GM19351 (cell line): ENCODE data around the gene FGG.
"Not testable (repeated sequence)": the region's sequence is repeated elsewhere in the genome, so short reads cannot be mapped to it uniquely, and the experiment has no call there.

ENCODE experiments used
- ATAC-seq: cut with Tn5 transposase; IDR thresholded peaks from one replicate; pipeline ENCODE4 v1.9.1; 2021; ENCODE audit warnings: mild to moderate bottlenecking, moderate library complexity; ENCODE audit not compliant: unreplicated experiment

Gene FGG

DNA sequence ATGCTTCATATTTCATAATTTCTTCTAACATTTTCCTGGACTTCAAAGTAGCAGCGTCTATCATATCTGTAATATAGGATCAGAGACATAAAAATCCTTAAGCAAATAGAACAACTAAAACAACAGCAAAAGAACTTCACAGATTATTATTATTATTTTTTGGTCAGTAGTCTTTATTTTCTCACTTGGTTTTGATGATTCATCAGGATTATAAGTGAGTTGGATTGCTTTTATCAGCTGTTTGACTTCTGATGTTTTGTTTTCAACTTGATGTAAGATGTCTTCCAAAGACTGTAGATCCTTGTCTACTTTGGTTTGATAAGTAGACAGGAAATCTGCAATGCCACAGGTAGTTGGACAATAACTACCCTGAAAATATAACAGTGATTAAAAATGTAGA is 623 bp downstream of the FGG start:
- no peak for ATAC-seq

DNA sequence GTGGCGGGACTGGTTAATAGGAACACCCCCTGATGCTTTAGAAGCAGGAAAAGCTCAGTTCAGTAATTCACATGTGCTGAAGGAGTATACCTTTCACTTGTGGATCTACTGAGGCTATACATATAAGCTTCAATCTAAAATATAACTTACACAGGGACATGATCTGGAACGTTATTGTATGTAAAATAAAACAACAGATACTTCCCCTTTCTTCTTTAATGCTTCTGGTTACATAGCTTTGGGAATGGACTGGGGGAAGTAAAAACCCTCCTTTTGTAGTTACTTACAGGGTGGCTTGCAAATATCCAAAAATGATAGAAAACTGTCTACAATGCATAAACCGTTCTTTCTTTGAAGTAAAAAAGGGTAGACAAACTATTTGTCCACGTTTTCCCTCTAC is 1.9 kb downstream of the FGG start:
- ATAC-seq, result no peak

DNA sequence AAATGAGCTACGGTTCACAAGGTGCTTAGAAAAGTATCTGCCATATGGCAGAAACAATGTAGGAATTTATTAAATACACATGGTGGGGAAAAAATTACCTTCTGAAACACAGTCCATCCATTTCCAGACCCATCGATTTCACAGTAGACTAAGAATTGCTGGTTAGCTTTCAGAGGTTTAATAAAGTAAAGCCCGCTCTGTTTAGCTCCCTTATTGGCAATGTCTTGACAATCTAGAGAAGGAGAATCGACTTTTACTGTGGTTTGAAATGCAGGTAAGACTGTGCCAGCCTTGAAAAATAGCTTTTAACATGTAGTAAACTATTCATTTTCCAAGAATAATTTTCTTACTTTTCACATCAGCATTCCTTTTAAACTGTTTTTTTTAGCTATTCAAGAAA is 2.9 kb downstream of the FGG start:
- ATAC-seq, result no peak

DNA sequence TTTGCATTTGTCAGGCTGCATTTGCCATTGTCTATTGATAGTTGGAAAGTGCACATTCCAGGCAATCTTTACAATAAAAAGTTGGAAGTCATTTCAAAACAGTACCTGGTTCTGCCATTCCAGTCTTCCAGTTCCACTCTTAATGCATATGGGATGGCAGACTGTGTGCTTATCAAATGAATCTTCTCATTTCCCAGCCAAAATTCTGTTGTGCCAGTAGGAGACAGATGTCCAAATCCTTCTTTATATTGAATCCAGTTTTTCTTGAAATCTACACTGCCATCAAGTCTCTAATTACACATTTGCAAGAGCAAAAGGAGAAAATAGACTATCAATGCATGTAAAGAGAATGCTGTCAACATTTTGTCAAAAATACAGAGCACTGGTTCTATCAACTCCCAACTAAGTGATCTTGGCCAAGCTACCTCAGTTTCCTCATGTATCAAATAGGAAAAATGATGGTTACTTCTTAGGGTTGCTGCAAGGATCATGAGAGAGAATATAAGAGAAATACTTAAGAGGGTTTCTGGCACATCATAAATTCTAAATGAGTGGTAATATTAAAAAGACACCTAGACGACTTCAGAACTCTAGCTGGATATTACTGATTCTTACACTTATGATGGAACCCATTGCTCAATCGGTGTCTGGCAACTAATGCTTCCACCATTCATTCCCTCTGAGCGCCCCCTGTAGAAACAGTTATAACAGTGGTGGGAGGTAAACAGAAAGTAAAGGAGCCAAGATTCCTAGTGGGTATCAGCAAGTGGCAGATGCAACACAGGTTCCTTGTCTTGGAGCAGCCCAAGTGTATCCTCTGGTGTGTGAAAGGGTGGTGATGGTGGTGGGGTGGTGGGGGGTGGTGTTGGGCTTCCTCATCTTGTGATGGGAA is 3.8 kb downstream of the FGG start:
- ATAC-seq, result no peak

DNA sequence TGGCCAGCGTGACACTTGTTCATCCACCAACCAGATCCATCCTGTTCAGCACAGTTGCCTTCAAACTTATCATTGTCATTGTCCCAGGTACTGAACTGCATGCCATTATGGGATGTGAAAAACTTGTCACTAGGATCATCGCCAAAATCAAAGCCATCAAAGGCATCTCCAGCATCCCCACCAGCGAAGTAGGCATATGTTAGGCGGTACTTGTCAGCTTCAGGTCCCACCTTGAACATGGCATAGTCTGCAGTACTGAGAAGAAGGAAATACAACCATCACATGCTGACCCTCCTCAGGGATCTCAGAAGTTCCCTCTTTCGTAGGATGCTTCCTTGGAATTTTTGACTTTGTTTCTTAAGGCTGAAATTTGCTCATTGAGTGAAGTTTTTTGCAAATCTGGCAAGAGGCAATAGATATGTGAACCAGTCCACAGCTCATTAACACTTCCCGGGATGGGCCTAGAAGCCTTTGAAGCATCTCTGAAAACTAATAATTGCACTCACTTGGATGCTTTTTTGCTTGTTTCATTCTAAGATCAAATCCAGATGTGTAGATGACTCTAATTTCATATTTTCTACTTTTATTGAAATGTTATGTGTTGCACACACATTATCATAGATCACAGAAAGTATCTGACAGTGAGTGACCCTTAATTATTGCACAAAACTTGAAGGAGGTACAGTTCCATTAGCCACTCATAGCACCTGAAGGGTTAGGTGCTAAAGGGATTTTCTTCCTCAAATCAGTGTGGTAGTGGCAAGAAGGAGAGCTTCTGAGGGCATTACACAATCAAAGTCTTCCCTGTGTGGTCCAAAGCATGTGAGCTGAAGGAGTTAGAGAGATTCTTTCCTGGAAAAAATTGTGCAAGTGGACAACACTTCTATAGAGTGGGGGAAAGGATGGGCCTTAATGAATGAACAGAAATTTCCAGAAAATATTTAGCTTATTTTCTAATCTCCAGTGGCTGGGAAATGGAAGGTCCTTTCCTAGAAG is 5.4 kb downstream of the FGG start:
- ATAC-seq, result no peak

DNA sequence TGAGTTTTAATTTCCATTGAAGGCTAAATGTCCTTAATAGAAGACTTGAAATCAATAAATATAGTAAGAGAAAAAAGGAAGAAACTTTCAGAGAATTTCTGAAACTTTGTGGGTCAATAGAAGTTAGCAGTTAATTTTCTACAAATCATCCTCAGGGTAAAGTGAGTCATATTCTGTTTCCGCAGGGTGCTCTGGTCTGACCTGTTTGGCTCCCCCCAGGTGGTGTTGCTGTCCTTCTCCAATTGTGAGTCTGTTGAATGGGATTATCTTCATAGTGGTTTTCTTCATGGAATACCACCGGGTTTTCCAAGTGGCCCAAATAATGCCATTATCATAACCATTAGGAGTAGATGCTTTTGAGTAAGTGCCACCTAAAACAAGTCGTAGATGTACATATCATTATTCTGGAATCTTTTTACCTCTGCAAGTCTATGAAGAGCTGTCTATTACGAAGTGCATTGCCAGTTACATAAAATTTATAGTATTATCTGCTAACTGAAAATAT is 7.7 kb downstream of the FGG start:
- ATAC-seq, result no peak

DNA sequence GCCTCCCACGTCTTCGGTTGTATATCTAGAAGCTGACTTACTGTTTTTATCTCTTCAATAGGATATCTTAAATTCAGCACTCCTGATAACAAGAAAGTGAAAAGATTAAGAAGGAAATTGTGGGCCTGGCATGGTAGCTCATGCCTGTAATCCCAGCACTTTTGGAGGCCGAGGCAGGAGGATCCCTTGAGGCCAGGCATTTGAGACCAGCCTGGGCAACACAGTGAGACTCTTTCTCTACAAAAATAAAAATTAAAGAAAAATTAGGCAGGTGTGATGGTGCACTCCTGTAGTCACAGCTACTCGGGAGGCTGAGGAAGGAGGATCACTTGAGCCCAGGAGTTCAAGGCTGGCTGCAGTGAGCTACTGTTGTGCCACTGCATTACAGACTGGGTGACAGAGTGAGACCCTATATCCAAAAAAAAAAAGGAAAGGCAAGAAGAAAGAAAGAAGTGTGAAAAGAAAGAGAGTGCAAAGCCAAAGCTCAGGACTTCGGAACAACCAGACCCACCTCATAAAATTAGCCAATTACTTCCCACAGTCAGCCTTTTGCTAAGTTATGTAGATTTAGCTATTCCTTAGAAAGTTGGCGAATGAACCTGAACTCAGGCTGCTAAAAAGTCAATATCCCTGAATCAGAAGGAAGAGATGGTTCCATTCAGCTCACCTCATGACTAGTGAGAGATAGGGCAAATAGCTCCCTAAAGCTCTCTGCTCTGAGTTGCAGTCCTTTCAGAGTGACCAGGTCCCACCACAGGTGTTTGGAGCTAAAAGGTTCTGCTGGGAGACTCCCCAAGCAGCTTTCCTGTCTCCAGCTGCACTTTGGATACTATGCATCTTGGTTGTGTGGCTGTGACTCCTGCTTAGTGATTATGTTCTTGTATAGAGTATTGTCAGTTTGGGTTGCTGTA is 9.2 kb downstream of the FGG start:
- ATAC-seq, result no peak

DNA sequence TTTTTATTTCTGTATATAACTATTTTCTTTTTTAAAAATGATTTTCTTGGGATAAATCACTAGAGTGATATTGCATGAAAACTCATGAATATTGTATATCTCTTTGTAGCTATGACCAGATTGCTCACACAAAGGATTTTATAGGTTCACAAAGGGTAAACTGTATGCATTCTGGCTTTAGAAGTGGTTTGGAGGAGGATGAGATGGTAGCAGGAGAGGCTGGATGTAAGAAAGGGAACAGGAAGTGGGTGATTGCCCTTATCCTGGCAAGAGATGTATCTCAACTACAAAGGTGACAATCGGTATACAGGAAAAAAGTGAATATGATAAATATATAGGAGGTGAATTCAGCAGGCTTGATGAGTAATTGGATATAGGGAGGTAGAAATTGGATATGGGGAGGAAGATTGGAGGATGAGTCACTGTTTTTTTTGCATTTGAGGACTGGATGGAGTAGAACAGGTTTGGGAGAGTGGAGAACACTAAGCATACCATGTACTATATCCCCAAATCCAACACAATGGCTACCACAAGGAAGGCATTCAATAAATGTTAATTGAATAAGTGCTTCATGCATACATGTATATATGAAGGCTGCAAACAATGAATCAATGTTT is 9.9 kb downstream of the FGG start:
- no peak for ATAC-seq

DNA sequence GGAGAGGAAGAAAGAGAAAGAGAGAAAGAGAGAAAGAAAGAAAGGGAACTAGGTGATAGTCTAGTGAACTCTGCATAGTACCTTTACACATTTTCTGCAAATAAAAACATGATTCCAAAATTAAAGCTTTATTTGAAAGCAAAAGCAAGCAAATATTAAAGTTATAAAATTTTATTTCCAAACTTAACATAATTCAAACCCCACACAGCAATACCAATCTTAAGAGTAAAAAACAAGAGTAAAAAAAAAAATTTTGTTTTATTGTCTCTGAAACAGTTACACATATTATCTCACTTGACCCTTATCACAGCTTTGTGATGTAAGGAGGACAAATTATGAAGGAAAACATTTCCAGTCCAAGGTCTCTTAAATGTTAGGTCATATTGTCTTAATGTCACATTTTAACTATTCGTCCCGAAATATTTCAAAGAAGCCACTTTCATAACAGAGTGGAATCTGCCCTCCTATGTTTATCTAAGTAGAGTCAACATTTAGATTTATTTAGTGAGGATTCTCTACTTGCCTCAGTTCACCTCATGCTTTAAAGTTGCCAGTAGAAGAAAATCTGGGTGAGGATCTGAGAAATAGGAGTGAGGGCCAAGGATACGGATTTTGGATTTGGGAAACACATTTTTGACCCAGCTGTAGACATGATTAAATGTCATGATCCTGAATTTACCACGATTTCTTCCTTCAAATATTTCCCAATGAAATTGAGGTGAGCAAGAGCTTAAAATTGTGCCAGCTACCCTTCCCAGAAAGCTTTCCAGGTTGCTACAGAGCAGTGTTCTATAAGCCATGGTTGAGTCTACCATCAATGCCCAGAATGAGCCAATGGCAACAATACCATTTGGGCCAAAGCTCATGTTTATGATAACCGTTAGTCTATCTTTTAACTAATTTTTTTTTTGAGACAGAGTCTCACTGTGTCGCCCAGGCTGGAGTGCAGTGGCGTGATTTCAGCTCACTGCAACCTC is 14.4 kb downstream of the FGG start:
- ATAC-seq, result no peak

DNA sequence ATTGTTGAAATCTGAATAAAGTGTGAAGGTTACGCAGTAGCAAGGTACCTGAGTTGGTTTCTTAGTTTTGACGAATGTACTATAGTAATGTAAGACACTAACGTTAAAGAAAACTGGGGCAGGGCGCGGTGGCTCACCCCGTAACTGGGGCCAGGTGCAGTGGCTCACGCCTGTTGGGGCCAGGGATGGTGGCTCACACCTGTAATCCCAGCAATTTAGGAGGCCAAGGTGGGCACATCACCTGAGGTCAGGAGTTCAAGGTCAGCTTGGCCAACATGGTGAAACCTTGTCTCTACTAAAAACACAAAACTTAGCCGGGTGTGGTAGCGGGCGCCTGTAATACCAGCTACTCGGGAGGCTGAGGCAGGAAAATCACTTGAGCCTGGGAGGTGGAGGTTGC is 15.2 kb downstream of the FGG start:
- not testable (repeated sequence) for ATAC-seq

DNA sequence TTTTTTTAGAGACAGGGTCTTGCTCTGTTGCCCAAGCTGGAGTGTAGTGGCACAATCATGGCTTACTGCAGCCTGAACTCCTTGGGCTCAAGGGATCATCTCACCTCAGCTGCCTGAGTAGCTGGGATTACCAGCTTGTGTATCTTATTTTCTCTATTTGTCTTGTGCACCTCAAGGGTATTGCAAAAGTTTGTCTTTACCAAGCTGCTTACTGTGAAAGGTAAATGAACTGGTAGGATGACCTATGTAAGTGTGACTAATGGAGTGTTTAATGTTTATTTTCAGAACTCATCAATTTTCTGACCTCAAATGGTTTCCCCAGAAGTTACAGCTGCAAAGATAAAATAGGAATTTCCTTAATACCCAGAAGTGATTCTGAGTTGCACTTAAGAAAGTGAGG is 16.6 kb downstream of the FGG start:
- no peak for ATAC-seq

DNA sequence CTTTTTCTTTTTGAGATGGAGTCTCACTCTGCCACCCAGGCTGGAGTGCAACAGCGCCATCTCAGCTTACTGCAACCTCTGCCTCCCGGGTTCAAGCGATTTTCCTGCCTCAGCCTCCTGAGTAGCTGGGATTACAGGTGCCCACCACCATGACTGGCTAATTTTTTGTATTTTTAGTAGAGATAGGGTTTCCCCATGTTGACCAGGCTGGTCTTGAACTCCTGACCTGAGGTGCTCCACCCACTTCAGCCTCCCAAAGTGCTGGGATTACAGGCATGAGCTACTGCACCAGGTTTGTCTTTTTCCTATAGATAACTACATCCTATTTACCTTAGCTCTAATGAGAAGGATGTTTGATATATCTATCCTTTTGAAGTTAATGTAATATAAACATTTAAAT is 18.1 kb downstream of the FGG start:
- ATAC-seq, result not testable (repeated sequence)

DNA sequence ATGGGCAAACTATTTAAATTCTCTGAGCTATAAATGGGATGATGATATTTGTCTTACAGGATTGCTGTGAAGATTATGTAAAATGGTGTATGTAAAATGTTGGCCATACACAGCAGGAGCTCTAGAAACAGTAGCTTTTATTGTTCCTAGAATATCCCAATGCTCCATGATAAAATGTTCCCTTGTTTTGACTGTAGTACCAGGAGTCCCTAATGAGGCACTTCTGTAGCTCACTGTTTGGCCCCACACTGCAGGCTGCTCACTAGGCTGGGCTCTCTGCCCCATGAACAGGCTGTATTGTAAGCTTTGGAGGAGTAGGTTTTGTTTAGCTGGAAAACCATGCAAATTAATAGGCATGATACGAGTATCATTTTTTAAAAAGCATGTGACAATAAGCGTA is 18.6 kb downstream of the FGG start:
- no peak for ATAC-seq

DNA sequence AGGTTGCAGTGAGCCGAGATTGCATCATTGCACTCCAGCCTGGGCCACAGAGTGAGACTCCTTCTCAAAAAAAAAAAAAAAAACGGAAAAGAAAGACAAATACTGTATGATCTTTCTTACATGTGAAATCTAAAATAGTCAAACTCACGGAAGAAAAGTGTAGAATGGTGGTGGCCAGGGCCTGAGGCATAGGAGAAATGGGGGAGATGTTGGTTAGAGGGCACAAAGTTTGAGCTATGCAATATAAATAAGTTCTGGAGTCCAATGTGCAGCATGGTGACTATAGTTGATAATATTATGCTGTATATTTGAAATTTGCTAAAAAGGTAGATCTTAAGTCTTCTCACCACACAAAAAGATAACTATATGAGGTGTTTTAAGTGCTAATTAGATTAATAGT is 20.6 kb downstream of the FGG start:
- no peak for ATAC-seq

DNA sequence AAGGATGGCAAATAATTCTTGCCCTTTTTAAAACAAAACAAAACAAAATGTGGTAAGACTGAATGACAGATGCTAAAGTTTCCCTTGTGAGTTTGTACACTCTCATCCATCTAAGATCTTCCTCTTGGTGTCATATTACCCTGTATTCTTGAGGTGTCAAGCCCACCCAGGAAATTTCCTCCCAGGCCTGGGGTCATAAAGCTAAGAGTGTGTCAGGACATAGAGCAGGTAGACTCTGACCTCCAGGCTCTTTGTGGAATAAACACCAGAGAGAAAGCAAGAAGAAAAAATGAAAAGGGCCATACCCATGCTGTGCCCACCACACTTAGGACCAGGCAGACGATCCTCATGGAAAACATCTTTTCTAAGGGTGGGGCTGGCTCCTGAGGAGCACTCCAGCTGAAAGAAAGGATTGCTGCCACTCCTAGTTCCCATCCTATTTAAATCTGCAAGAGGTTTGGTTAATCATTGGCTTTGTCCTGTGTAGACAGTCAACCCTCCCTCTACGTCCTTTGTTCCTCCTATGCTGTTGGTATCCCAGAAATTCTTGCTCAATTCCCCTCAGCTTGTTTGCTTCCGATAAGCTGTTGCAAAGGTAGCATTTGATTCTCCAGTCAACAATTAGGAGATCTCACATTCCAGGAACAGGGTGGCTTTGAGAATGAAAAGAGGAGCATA is 22.0 kb downstream of the FGG start, which contains the start of gene FGA:
TSS of gene FGA (minus strand) at position 414 of the 678 bp plus-strand sequence. CDS start at position 359, 55 bp downstream.
- no peak for ATAC-seq

DNA sequence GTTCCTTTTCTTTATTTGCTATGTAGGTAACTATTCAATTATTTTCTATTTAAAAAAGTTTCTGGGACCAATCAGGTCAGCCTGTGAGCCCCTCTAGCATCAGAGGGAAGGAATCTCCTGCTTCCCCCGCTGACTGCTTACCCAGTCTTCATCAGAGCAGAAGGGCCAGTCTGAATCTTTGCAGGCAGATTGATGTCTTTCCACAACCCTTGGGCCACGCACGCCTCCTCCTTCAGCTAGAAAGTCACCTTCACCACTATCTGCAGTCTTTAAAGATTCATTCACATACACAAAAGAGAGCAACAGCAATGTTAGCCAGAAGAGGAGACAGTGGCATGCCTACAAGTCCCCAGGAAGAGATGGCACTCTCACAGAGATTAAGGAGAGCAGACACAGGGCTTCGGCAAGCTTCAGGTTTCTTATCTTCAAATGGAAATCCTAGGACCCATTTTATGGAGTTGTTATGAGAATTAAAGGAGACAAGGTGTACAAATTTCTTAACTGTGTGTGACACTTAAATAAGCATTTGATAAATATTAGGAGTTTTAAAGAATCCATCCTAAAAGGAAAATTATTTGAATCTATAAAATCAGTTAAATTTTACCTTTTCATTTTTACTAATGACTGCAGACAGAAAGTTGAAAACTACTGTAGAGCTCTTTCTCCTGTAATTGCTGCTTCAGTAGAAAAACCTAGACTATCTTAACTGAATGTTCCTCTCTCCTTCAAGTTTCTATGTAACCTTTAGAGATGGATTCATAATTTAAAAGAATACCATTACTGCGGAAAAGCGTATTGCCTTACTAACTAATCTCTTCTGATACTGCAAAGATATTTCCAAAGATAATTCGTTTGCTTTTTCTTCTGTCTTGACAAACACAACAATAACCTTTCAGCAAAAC is 22.9 kb downstream of the FGG start:
- no peak for ATAC-seq

DNA sequence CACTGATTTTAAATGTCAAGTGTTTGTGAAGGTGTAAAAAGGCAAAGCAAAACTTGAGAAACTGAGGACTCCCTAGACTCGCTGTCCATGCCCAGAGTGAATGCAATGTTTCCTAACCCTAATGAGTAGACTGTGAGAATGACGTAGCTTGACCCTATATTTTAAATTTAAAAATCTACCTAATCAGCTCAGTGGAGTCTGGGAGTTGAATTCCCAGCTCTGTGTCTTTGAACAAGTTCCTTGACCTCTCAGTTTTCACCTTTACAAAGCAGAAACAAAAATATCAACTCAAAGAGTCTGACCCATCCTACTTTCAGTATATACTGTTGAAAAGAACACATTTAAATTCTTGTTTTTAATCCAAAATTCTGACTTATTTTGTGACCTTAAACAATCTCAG is 24.3 kb downstream of the FGG start:
- no peak for ATAC-seq
